WTC11 (cell line): ENCODE measurements around the gene SLC35E3.

ENCODE experiments used
- ATF1 ChIP-seq: sonication (generic); formaldehyde crosslinking; IDR thresholded peaks from 2 replicates; pipeline ENCODE4 v1.8.1; 2023; ENCODE audit warnings: mild to moderate bottlenecking, moderate library complexity, missing genetic modification reagents
- ATF2 ChIP-seq: sonication (generic); formaldehyde crosslinking; IDR thresholded peaks from 2 replicates; pipeline ENCODE4 v1.8.1; 2022; ENCODE audit warnings: low read depth, missing genetic modification reagents, borderline replicate concordance
- E2F4 ChIP-seq: sonication (generic); formaldehyde crosslinking; IDR thresholded peaks from 2 replicates; pipeline ENCODE4 v1.8.1; 2022; ENCODE audit warnings: low read depth, mild to moderate bottlenecking, moderate library complexity, missing genetic modification reagents, borderline replicate concordance
- MXD4 ChIP-seq: fragments of 250-450 bp; sonication (Bioruptor Pico); IDR thresholded peaks from 2 replicates; pipeline ENCODE4 v1.8.0; 2021; ENCODE audit warnings: mild to moderate bottlenecking, moderate library complexity, borderline replicate concordance
- PRRX2 ChIP-seq: fragments of 250-450 bp; sonication (Bioruptor Pico); IDR thresholded peaks from 2 replicates; pipeline ENCODE4 v1.8.0; 2021; ENCODE audit warnings: mild to moderate bottlenecking
- TEAD1 ChIP-seq: sonication (generic); formaldehyde crosslinking; IDR thresholded peaks from 2 replicates; pipeline ENCODE4 v1.8.0; 2022; ENCODE audit warnings: mild to moderate bottlenecking, missing genetic modification reagents
- TP53 ChIP-seq: sonication (generic); formaldehyde crosslinking; IDR thresholded peaks from 2 replicates; pipeline ENCODE4 v1.8.1; 2023; ENCODE audit warnings: mild to moderate bottlenecking, missing genetic modification reagents
- TF ChIP-seq, protein P1 (sequence below): fragments of 200-600 bp; IDR thresholded peaks from 2 replicates; pipeline ENCODE4 v1.8.0; 2022; ENCODE audit warnings: antibody characterized with exemption
- TF ChIP-seq, protein P2 (sequence below): sonication (generic); formaldehyde crosslinking; IDR thresholded peaks from 2 replicates; pipeline ENCODE4 v1.8.0; 2022; ENCODE audit warnings: mild to moderate bottlenecking, missing genetic modification reagents

DNA sequence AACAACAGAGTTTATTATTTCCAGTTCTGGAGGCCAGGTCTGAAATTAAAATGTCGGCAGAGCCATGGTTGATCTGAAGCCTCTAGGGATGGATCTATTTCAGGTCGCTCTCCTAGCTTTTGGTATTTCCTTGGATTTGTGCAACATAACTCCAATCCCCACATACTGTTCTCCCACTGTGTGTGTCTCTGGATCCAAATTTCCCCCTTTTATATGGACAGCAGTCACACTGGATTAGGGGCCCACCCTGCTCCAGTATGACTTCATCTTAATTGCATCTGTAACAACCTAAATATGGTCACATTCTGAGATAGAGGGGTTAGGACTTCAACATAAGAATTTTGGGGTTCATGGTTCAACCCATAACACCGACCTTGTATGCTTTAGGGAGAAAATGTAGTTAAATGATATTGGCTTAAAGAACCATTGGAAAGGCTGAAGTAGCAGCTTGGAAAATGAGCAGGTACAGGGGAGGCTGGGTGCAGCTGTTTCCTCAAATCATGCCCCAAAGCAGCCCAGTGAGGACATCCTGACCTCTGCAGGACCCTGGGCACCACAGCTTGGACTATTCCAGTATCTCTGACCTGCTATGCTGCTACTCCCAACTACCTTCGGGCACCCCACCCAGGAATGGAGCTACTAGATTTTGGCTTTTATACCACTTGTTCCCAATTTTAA, 48.1 kb downstream of the SLC35E3 start:
- TF ChIP-seq, protein P1, sequence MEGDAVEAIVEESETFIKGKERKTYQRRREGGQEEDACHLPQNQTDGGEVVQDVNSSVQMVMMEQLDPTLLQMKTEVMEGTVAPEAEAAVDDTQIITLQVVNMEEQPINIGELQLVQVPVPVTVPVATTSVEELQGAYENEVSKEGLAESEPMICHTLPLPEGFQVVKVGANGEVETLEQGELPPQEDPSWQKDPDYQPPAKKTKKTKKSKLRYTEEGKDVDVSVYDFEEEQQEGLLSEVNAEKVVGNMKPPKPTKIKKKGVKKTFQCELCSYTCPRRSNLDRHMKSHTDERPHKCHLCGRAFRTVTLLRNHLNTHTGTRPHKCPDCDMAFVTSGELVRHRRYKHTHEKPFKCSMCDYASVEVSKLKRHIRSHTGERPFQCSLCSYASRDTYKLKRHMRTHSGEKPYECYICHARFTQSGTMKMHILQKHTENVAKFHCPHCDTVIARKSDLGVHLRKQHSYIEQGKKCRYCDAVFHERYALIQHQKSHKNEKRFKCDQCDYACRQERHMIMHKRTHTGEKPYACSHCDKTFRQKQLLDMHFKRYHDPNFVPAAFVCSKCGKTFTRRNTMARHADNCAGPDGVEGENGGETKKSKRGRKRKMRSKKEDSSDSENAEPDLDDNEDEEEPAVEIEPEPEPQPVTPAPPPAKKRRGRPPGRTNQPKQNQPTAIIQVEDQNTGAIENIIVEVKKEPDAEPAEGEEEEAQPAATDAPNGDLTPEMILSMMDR, result no peak
- TF ChIP-seq MXD4 (CRISPR knock-in tag) (no peak), TP53 (CRISPR knock-in tag) (no peak), ATF2 (CRISPR knock-in tag) (no peak), PRRX2 (CRISPR knock-in tag) (no peak), E2F4 (CRISPR knock-in tag) (no peak), TEAD1 (no peak), ATF1 (CRISPR knock-in tag) (no peak)
- TF ChIP-seq, protein P2, sequence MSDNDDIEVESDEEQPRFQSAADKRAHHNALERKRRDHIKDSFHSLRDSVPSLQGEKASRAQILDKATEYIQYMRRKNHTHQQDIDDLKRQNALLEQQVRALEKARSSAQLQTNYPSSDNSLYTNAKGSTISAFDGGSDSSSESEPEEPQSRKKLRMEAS (CRISPR knock-in tag), result no peak
